GM12875 (cell line): ENCODE measurements around the gene ASB7.

Source experiments
- H3K4me3 ChIP-seq: one replicate; pipeline ENCODE4 v1.5.1; 2011; ENCODE audit warnings: low read depth, low read length, control low read depth
- CTCF ChIP-seq: IDR thresholded peaks from 2 replicates; pipeline ENCODE4 v1.5.1; 2011; ENCODE audit warnings: low read depth, mild to moderate bottlenecking, control low read depth, inconsistent platforms, low read length, moderate library complexity, borderline replicate concordance; ENCODE audit not compliant: insufficient read depth

Gene ASB7

GRCh38 chr15:100628746-100629145 lies 26.4 kb downstream of the ASB7 start:
- H3K4me3 ChIP-seq, result no peak overlapping the region
- no peak for TF ChIP-seq CTCF

- H3K4me3 ChIP-seq, result no peak overlapping the region
- TF ChIP-seq CTCF, result no peak
Measured at GRCh38 chr15:100631831-100632230, 29.4 kb downstream of the ASB7 start.

GRCh38 chr15:100633763-100634075 lies 31.3 kb downstream of the ASB7 start:
- no peak overlapping the region for H3K4me3 ChIP-seq
- no peak for TF ChIP-seq CTCF

GRCh38 chr15:100635406-100636071 lies 33.1 kb downstream of the ASB7 start:
- TF ChIP-seq CTCF, result no peak
- no peak overlapping the region for H3K4me3 ChIP-seq

GRCh38 chr15:100638177-100638730 lies 35.9 kb downstream of the ASB7 start:
- H3K4me3 ChIP-seq, result no peak overlapping the region

GRCh38 chr15:100642213-100642949 lies 40.0 kb downstream of the ASB7 start:
- TF ChIP-seq CTCF, result no peak
- H3K4me3 ChIP-seq, result no peak overlapping the region

More at GRCh38 chr15:100638177-100638730, 35.9 kb downstream of the ASB7 start:
- TF ChIP-seq CTCF, result no peak

- no peak for TF ChIP-seq CTCF
- H3K4me3 ChIP-seq, result no peak overlapping the region
Measured at GRCh38 chr15:100642950-100643338, 40.6 kb downstream of the ASB7 start.
